Karpas-422 (cell line): ENCODE measurements around the gene CHN2. TPM values are rescaled to one million over a fixed set of nuclear protein-coding genes. Genes with fewer than 3 reads are reported as not detected.

ENCODE experiments used
- DNase-seq: peaks from one replicate; pipeline ENCODE4 v3.0.0-alpha.2; 2015
- H2AFZ ChIP-seq: fragments of 200-600 bp; sonication (generic); 2 replicates; pipeline ENCODE4 v1.6.1; 2014; ENCODE audit warnings: antibody characterized with exemption, low read length, mixed read lengths
- H3K27ac ChIP-seq: fragments of 200-600 bp; sonication (generic); 2 replicates; pipeline ENCODE4 v1.5.1; 2014; ENCODE audit warnings: mild to moderate bottlenecking, low read length, moderate library complexity
- H3K27me3 ChIP-seq: fragments of 200-600 bp; sonication (generic); 2 replicates; pipeline ENCODE4 v1.6.1; 2014; ENCODE audit warnings: low read length, mixed read lengths
- H3K36me3 ChIP-seq: fragments of 200-600 bp; sonication (generic); 2 replicates; pipeline ENCODE4 v1.6.1; 2014; ENCODE audit warnings: low read length, mixed read lengths; ENCODE audit not compliant: insufficient read depth
- H3K4me1 ChIP-seq: fragments of 200-600 bp; sonication (generic); 2 replicates; pipeline ENCODE4 v1.6.1; 2014; ENCODE audit warnings: mild to moderate bottlenecking, low read length, mixed read lengths
- H3K4me2 ChIP-seq: fragments of 200-600 bp; sonication (generic); 2 replicates; pipeline ENCODE4 v1.6.1; 2014; ENCODE audit warnings: low read length, low read depth, mild to moderate bottlenecking; ENCODE audit not compliant: poor library complexity, severe bottlenecking
- H3K4me3 ChIP-seq: fragments of 200-600 bp; sonication (generic); 2 replicates; pipeline ENCODE4 v1.5.1; 2014; ENCODE audit warnings: mild to moderate bottlenecking, antibody characterized with exemption, low read length, mixed read lengths
- H3K79me2 ChIP-seq: fragments of 200-600 bp; sonication (generic); 2 replicates; pipeline ENCODE4 v1.6.1; 2014; ENCODE audit warnings: mild to moderate bottlenecking, low read length, mixed read lengths
- H3K9ac ChIP-seq: fragments of 200-600 bp; sonication (generic); 2 replicates; pipeline ENCODE4 v1.6.0; 2014; ENCODE audit warnings: low read length
- H3K9me2 ChIP-seq: fragments of 200-600 bp; sonication (generic), shearing (Covaris generic); replicated peaks from 2 replicates; pipeline ENCODE4 v1.6.0; 2014; ENCODE audit warnings: mild to moderate bottlenecking, low read length, moderate library complexity; ENCODE audit not compliant: insufficient read depth
- H3K9me3 ChIP-seq: fragments of 300-700, 200-600 bp; sonication (generic); 2 replicates; pipeline ENCODE4 v1.6.1; 2014; ENCODE audit warnings: low read length, mixed read lengths
- H4K20me1 ChIP-seq: fragments of 200-600 bp; sonication (generic); 2 replicates; pipeline ENCODE4 v1.6.1; 2014; ENCODE audit warnings: mild to moderate bottlenecking, antibody characterized with exemption, low read length, low read depth; ENCODE audit not compliant: insufficient read depth
- total RNA-seq: library from RNA; depleted of rRNA; stranded (reverse); fragments of >200 nt; shearing (Covaris generic); gene quantifications from 2 replicates; pipeline ENCODE4 v1.2.3, GENCODE V29; 2014; ENCODE audit warnings: low replicate concordance

Gene CHN2
- total RNA-seq, 1 experiment from 2014 or later, result 9.1 TPM

- Histone ChIP-seq H3K4me2 (no peak overlapping the region), H4K20me1 (no peaks in the 10 kb centered on the region), H3K9me2 (no peaks in the 10 kb centered on the region), H2AFZ (no peak overlapping the region), H3K4me3 (no peak overlapping the region), H3K36me3 (no peaks in the 10 kb centered on the region; the same call in 1 of the 2 replicates), H3K79me2 (no peaks in the 10 kb centered on the region), H3K27ac (no peak overlapping the region), H3K9me3 (no peaks in the 10 kb centered on the region), H3K9ac (no peak overlapping the region), H3K27me3 (no peaks in the 10 kb centered on the region), H3K4me1 (peaks cover 63% of the 10 kb centered on the region)
- DNase-seq, result no peak
Observed at GRCh38 chr7:29340696-29341095, 146.1 kb downstream of the CHN2 start.

GRCh38 chr7:29341156-29341555 lies 146.6 kb downstream of the CHN2 start:
- no peaks in the 10 kb centered on the region for H3K9me3 ChIP-seq
- no peaks in the 10 kb centered on the region for H4K20me1 ChIP-seq
- no peak overlapping the region for H2AFZ ChIP-seq
- H3K27me3 ChIP-seq, result no peaks in the 10 kb centered on the region
- H3K9ac ChIP-seq, result no peak overlapping the region
- no peaks in the 10 kb centered on the region; the same call in 1 of the 2 replicates for H3K36me3 ChIP-seq
- no peaks in the 10 kb centered on the region for H3K9me2 ChIP-seq
- H3K4me1 ChIP-seq, result peaks cover 61% of the 10 kb centered on the region
- H3K4me2 ChIP-seq, result no peak overlapping the region
- H3K79me2 ChIP-seq, result no peaks in the 10 kb centered on the region
- H3K4me3 ChIP-seq, result no peak overlapping the region
- no peak overlapping the region for H3K27ac ChIP-seq
- DNase-seq, result no peak

GRCh38 chr7:29342761-29343160 lies 148.2 kb downstream of the CHN2 start:
- Histone ChIP-seq H3K27ac (peak overlapping the region; percentile 25; the same call in 1 of the 2 replicates), H3K4me3 (no peak overlapping the region), H3K36me3 (no peaks in the 10 kb centered on the region; the same call in 1 of the 2 replicates), H4K20me1 (no peaks in the 10 kb centered on the region), H3K79me2 (no peaks in the 10 kb centered on the region), H3K9me3 (no peaks in the 10 kb centered on the region), H3K4me2 (peak overlapping the region; percentile 6), H3K9me2 (no peaks in the 10 kb centered on the region), H3K9ac (no peak overlapping the region), H3K4me1 (peaks cover 47% of the 10 kb centered on the region), H3K27me3 (no peaks in the 10 kb centered on the region), H2AFZ (no peak overlapping the region)
- DNase-seq, result no peak

GRCh38 chr7:29343399-29343798 lies 148.8 kb downstream of the CHN2 start:
- H3K9me2 ChIP-seq, result no peaks in the 10 kb centered on the region
- H3K9me3 ChIP-seq, result no peaks in the 10 kb centered on the region
- peak; percentile 77 for DNase-seq
- H3K4me3 ChIP-seq, result no peak overlapping the region
- no peaks in the 10 kb centered on the region; the same call in 1 of the 2 replicates for H3K36me3 ChIP-seq
- peak overlapping the region; percentile 29; the same call in 1 of the 2 replicates for H3K9ac ChIP-seq
- H3K79me2 ChIP-seq, result no peaks in the 10 kb centered on the region
- peaks cover 49% of the 10 kb centered on the region for H3K4me1 ChIP-seq
- H3K4me2 ChIP-seq, result peak overlapping the region; percentile 6
- no peaks in the 10 kb centered on the region for H4K20me1 ChIP-seq
- H3K27me3 ChIP-seq, result no peaks in the 10 kb centered on the region
- peak overlapping the region; percentile 25 for H3K27ac ChIP-seq
- 0 out of 2 replicates have a peak overlapping the region, but pooled peaks have one; percentile 37 for H2AFZ ChIP-seq

- Histone ChIP-seq H3K27ac (peak overlapping the region; percentile 11; the same call in 1 of the 2 replicates), H3K4me1 (peaks cover 53% of the 10 kb centered on the region), H3K36me3 (no peaks in the 10 kb centered on the region; the same call in 1 of the 2 replicates), H3K9me2 (no peaks in the 10 kb centered on the region), H4K20me1 (no peaks in the 10 kb centered on the region), H3K4me2 (peak overlapping the region; percentile 6), H3K27me3 (no peaks in the 10 kb centered on the region), H3K79me2 (no peaks in the 10 kb centered on the region), H2AFZ (no peak overlapping the region), H3K4me3 (no peak overlapping the region), H3K9ac (no peak overlapping the region; the same call in 1 of the 2 replicates), H3K9me3 (no peaks in the 10 kb centered on the region)
- DNase-seq, result no peak
Observed at GRCh38 chr7:29344334-29344978, 149.9 kb downstream of the CHN2 start.

GRCh38 chr7:29345590-29345989 lies 151.0 kb downstream of the CHN2 start:
- no peak overlapping the region for H2AFZ ChIP-seq
- H3K79me2 ChIP-seq, result no peaks in the 10 kb centered on the region
- H3K9ac ChIP-seq, result no peak overlapping the region
- no peak overlapping the region for H3K4me2 ChIP-seq
- no peak overlapping the region for H3K27ac ChIP-seq
- H3K36me3 ChIP-seq, result no peaks in the 10 kb centered on the region; the same call in 1 of the 2 replicates
- H3K4me1 ChIP-seq, result peaks cover 65% of the 10 kb centered on the region
- H3K9me3 ChIP-seq, result no peaks in the 10 kb centered on the region
- H3K4me3 ChIP-seq, result no peak overlapping the region
- H3K27me3 ChIP-seq, result no peaks in the 10 kb centered on the region
- no peaks in the 10 kb centered on the region for H3K9me2 ChIP-seq
- H4K20me1 ChIP-seq, result no peaks in the 10 kb centered on the region
- peak; percentile 82 for DNase-seq

- H3K9me3 ChIP-seq, result no peaks in the 10 kb centered on the region
- H3K4me1 ChIP-seq, result peaks cover 69% of the 10 kb centered on the region
- no peak overlapping the region for H2AFZ ChIP-seq
- H3K27me3 ChIP-seq, result no peaks in the 10 kb centered on the region
- H3K9ac ChIP-seq, result no peak overlapping the region
- no peaks in the 10 kb centered on the region; the same call in 1 of the 2 replicates for H3K36me3 ChIP-seq
- no peaks in the 10 kb centered on the region for H4K20me1 ChIP-seq
- no peak overlapping the region for H3K4me2 ChIP-seq
- H3K27ac ChIP-seq, result no peak overlapping the region
- H3K4me3 ChIP-seq, result no peak overlapping the region
- H3K9me2 ChIP-seq, result no peaks in the 10 kb centered on the region
- H3K79me2 ChIP-seq, result no peaks in the 10 kb centered on the region
- no peak for DNase-seq
Observed at GRCh38 chr7:29346231-29346978, 151.8 kb downstream of the CHN2 start.

GRCh38 chr7:29349362-29349761 lies 154.8 kb downstream of the CHN2 start:
- no peak overlapping the region for H3K27ac ChIP-seq
- H3K4me3 ChIP-seq, result no peak overlapping the region
- H3K9me3 ChIP-seq, result no peaks in the 10 kb centered on the region
- H2AFZ ChIP-seq, result no peak overlapping the region
- no peaks in the 10 kb centered on the region for H3K9me2 ChIP-seq
- no peak overlapping the region for H3K9ac ChIP-seq
- H3K4me1 ChIP-seq, result peaks cover 42% of the 10 kb centered on the region
- H3K79me2 ChIP-seq, result no peaks in the 10 kb centered on the region
- no peaks in the 10 kb centered on the region for H3K36me3 ChIP-seq
- H4K20me1 ChIP-seq, result no peaks in the 10 kb centered on the region
- no peak for DNase-seq
- no peak overlapping the region for H3K4me2 ChIP-seq
- H3K27me3 ChIP-seq, result no peaks in the 10 kb centered on the region
